Ishikawa (cell line): ENCODE measurements around the gene RABGAP1.

ENCODE experiments used
- CEBPB ChIP-seq: IDR thresholded peaks from 2 replicates; pipeline ENCODE4 v1.6.1; 2012
- CREB1 ChIP-seq: IDR thresholded peaks from 2 replicates; pipeline ENCODE4 v1.6.1; 2012; ENCODE audit warnings: low read depth
- EGR1 ChIP-seq: IDR thresholded peaks from 2 replicates; pipeline ENCODE4 v1.6.1; 2012
- EP300 ChIP-seq: IDR thresholded peaks from 2 replicates; pipeline ENCODE4 v1.6.1; 2012; ENCODE audit warnings: borderline replicate concordance
- FOXM1 ChIP-seq: IDR thresholded peaks from 2 replicates; pipeline ENCODE4 v1.6.1; 2012; ENCODE audit warnings: low read depth, borderline replicate concordance
- MAX ChIP-seq: IDR thresholded peaks from 2 replicates; pipeline ENCODE4 v1.6.1; 2012
- NFIC ChIP-seq: IDR thresholded peaks from 2 replicates; pipeline ENCODE4 v1.6.1; 2012
- RAD21 ChIP-seq: IDR thresholded peaks from 2 replicates; pipeline ENCODE4 v1.6.1; 2012; ENCODE audit warnings: low read depth
- REST ChIP-seq: IDR thresholded peaks from 2 replicates; pipeline ENCODE4 v1.6.1; 2012; ENCODE audit warnings: low read depth, mild to moderate bottlenecking
- TAF1 ChIP-seq: IDR thresholded peaks from 2 replicates; pipeline ENCODE4 v1.6.1; 2012; ENCODE audit warnings: low read depth, mild to moderate bottlenecking
- TCF12 ChIP-seq: IDR thresholded peaks from 2 replicates; pipeline ENCODE4 v1.6.1; 2012; ENCODE audit warnings: low read depth
- TEAD4 ChIP-seq: IDR thresholded peaks from 2 replicates; pipeline ENCODE4 v1.6.1; 2012
- USF1 ChIP-seq: IDR thresholded peaks from 2 replicates; pipeline ENCODE4 v1.6.1; 2012
- YY1 ChIP-seq: IDR thresholded peaks from 2 replicates; pipeline ENCODE4 v1.6.1; 2012; ENCODE audit warnings: low read depth
- ZBTB7A ChIP-seq: IDR thresholded peaks from 2 replicates; pipeline ENCODE4 v1.6.1; 2012; ENCODE audit warnings: low read depth

RABGAP1 gene

GRCh38 chr9:122946461-122947005, 5.7 kb downstream of the RABGAP1 start:
- no peak for TF ChIP-seq FOXM1

- TF ChIP-seq CREB1 (no peak), RAD21 (no peak), REST (no peak), FOXM1 (no peak)
Measured at GRCh38 chr9:122948313-122948712, 7.5 kb downstream of the RABGAP1 start.

- no peak for TF ChIP-seq NFIC
- no peak for TF ChIP-seq CREB1
- TF ChIP-seq EGR1 = no peak
- no peak for TF ChIP-seq TCF12
- TF ChIP-seq TEAD4 = no peak
- no peak for TF ChIP-seq USF1
- TF ChIP-seq TAF1 = no peak
- TF ChIP-seq ZBTB7A = no peak
- no peak for TF ChIP-seq FOXM1
- TF ChIP-seq CEBPB = no peak
- no peak for TF ChIP-seq EP300
- TF ChIP-seq REST = no peak
- no peak for TF ChIP-seq MAX
- TF ChIP-seq YY1 = no peak
- no peak for TF ChIP-seq RAD21
Measured at GRCh38 chr9:122949696-122950095, 8.9 kb downstream of the RABGAP1 start.

GRCh38 chr9:122950263-122950662, 9.4 kb downstream of the RABGAP1 start:
- TF ChIP-seq TAF1 = no peak
- TF ChIP-seq EP300 = no peak
- no peak for TF ChIP-seq NFIC
- TF ChIP-seq CEBPB = no peak
- no peak for TF ChIP-seq TCF12
- no peak for TF ChIP-seq MAX
- no peak for TF ChIP-seq YY1
- TF ChIP-seq EGR1 = no peak
- no peak for TF ChIP-seq RAD21
- no peak for TF ChIP-seq TEAD4
- TF ChIP-seq FOXM1 = no peak

GRCh38 chr9:122951056-122951455, 10.2 kb downstream of the RABGAP1 start:
- TF ChIP-seq REST (no peak), NFIC (no peak), YY1 (no peak), TEAD4 (no peak), FOXM1 (no peak), TAF1 (no peak), RAD21 (no peak), EP300 (no peak), USF1 (no peak), EGR1 (no peak)
